HL-60 (cell line): ENCODE measurements around the gene CLCN7.

Experiments
- DNase-seq, 2 experiments: peaks; one replicate each; pipeline ENCODE4 v3.0.0-alpha.2; 2010 to 2020; ENCODE audit warnings: low read depth in 1 of 2, low spot score in 1 of 2
- H3K27ac ChIP-seq: fragments of 250-450 bp; sonication (Bioruptor Pico); replicated peaks from 2 replicates; pipeline ENCODE4 v1.5.1; 2020; ENCODE audit warnings: mild to moderate bottlenecking, moderate library complexity
- H3K27me3 ChIP-seq: fragments of 250-450 bp; sonication (Bioruptor Pico); 2 replicates; pipeline ENCODE4 v1.5.1; 2021; ENCODE audit warnings: mild to moderate bottlenecking, moderate library complexity; ENCODE audit not compliant: insufficient read depth, poor library complexity, severe bottlenecking
- H3K4me3 ChIP-seq: replicated peaks from 2 replicates; pipeline ENCODE4 v1.5.1; 2011; ENCODE audit warnings: mild to moderate bottlenecking, control low read depth, low read length; ENCODE audit not compliant: insufficient read depth
- GABPA ChIP-seq: IDR thresholded peaks from 2 replicates; pipeline ENCODE4 v1.6.1; 2012; ENCODE audit warnings: low read depth
- POLR2AphosphoS5 ChIP-seq: IDR thresholded peaks from 2 replicates; pipeline ENCODE4 v1.6.1; 2012; ENCODE audit warnings: low read depth
- SPI1 ChIP-seq: IDR thresholded peaks from 2 replicates; pipeline ENCODE4 v1.6.1; 2012; ENCODE audit warnings: low read depth, mild to moderate bottlenecking, borderline replicate concordance
- TF ChIP-seq, protein P1 (sequence below): IDR thresholded peaks from one replicate; pipeline ENCODE4 v1.5.1; 2011; ENCODE audit warnings: low read length, control low read depth, inconsistent platforms; ENCODE audit not compliant: insufficient read depth
- TF ChIP-seq, protein P2 (sequence below): IDR thresholded peaks from 2 replicates; pipeline ENCODE4 v1.6.1; 2012; ENCODE audit warnings: low read depth; ENCODE audit not compliant: insufficient replicate concordance

Gene CLCN7

DNA sequence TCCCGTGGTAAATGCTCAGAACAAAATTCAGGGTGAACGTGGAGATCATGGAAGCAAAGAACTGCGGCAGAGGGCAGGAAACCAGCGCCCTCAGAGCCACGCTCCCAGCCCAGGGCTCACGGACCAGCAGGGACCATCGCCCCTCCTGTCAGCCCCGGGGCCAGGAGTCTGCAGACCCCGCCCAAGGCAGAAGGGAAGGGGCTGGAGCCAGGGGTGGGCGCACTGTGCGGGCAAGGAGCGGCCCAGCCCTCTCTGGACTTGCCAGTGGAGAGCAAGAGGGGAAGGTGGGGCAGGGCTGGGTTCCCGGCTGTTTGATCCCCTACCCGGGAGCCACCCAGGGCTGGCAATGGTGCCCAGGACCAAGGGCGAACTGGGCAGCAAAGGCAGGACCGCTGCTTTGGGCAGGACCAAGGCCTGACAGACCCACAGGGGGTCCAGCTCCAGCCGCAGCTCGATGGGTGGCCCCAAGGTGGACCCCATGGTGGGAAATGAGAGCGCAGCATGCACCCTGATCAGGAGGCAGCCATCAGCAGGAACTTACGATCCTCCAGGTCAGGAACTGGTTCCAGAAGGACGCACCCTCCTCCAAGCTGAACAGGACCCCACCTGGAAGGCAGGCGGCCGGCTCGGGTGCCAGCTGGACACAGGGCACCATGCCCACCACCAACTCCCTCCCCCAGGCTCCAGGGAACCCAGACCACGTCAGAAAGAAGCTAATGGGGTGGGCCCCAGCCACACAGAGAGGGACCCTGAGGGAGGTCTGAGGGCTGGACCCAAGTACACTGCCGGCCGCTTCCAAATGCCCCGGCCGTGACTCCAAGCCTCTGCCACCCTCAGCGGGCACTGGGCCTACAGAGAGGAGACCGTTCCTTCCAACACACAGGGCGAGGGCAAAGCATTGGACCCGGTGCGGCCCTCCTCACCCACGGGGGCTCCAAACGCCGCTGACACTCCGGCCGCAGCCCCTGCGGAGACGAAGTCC is 19.3 kb downstream of the CLCN7 start:
- no peak overlapping the region for H3K27ac ChIP-seq
- no peak overlapping the region for H3K4me3 ChIP-seq
- no peaks in the 10 kb centered on the region for H3K27me3 ChIP-seq
- TF ChIP-seq GABPA (no peak), SPI1 (no peak), POLR2AphosphoS5 (no peak)
- TF ChIP-seq, protein P1, sequence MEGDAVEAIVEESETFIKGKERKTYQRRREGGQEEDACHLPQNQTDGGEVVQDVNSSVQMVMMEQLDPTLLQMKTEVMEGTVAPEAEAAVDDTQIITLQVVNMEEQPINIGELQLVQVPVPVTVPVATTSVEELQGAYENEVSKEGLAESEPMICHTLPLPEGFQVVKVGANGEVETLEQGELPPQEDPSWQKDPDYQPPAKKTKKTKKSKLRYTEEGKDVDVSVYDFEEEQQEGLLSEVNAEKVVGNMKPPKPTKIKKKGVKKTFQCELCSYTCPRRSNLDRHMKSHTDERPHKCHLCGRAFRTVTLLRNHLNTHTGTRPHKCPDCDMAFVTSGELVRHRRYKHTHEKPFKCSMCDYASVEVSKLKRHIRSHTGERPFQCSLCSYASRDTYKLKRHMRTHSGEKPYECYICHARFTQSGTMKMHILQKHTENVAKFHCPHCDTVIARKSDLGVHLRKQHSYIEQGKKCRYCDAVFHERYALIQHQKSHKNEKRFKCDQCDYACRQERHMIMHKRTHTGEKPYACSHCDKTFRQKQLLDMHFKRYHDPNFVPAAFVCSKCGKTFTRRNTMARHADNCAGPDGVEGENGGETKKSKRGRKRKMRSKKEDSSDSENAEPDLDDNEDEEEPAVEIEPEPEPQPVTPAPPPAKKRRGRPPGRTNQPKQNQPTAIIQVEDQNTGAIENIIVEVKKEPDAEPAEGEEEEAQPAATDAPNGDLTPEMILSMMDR, result no peak
- TF ChIP-seq, protein P2, sequence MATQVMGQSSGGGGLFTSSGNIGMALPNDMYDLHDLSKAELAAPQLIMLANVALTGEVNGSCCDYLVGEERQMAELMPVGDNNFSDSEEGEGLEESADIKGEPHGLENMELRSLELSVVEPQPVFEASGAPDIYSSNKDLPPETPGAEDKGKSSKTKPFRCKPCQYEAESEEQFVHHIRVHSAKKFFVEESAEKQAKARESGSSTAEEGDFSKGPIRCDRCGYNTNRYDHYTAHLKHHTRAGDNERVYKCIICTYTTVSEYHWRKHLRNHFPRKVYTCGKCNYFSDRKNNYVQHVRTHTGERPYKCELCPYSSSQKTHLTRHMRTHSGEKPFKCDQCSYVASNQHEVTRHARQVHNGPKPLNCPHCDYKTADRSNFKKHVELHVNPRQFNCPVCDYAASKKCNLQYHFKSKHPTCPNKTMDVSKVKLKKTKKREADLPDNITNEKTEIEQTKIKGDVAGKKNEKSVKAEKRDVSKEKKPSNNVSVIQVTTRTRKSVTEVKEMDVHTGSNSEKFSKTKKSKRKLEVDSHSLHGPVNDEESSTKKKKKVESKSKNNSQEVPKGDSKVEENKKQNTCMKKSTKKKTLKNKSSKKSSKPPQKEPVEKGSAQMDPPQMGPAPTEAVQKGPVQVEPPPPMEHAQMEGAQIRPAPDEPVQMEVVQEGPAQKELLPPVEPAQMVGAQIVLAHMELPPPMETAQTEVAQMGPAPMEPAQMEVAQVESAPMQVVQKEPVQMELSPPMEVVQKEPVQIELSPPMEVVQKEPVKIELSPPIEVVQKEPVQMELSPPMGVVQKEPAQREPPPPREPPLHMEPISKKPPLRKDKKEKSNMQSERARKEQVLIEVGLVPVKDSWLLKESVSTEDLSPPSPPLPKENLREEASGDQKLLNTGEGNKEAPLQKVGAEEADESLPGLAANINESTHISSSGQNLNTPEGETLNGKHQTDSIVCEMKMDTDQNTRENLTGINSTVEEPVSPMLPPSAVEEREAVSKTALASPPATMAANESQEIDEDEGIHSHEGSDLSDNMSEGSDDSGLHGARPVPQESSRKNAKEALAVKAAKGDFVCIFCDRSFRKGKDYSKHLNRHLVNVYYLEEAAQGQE, result no peak
- DNase-seq, result no peak

DNA sequence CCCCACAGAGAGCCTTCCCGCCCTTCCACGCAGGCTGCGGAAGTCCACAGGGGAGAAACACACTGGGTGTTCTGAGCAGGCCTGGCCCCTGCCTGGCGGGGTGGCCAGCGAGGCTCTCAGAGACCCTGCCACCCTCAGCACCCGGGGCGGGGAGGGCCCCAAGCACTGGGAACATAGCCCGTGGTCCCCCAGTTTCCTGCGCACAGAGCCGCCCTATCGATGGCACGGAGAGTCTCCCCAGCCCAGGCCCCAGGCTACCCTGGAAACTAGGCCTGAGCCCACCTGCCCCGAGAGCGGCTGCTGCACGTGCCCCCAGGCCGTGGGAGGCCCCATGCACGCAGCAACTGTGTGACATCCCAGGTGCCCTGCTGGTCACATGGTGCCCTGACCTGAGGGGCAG is 20.3 kb downstream of the CLCN7 start:
- Histone ChIP-seq H3K4me3 (no peak overlapping the region), H3K27ac (no peak overlapping the region), H3K27me3 (no peaks in the 10 kb centered on the region)
- TF ChIP-seq, protein P1, result no peak
- TF ChIP-seq GABPA (no peak), SPI1 (no peak), POLR2AphosphoS5 (no peak)
- TF ChIP-seq, protein P2, result no peak
- DNase-seq, result no peak

DNA sequence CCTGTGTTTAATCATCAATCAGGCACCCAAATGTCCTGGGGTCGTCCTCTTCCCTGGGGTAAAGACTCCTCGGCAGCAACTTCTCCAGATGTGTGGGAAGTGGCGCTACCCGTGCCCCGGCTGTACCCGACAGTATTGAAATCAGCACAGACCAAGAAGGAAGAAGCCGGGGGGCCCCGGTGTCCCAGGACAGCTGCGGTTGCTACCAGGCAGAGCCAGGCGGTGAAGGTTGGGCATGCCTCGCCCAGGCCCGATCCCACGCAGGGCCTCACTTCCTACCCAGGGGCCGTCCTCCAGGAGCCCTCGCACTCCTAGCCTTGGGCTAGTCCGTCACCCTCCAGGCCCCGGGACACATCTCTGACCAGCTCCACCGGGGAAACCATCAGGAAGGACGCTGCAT is 21.5 kb downstream of the CLCN7 start:
- no peak for DNase-seq
- H3K27me3 ChIP-seq, result no peaks in the 10 kb centered on the region
- H3K27ac ChIP-seq, result no peak overlapping the region
- TF ChIP-seq, protein P2, result no peak
- TF ChIP-seq, protein P1, result no peak
- TF ChIP-seq SPI1 (no peak), POLR2AphosphoS5 (no peak), GABPA (no peak)
- no peak overlapping the region for H3K4me3 ChIP-seq
